NCI-H774 (cell line): ENCODE measurements around the gene PSPC1.
"Not testable (repeated sequence)": the region's sequence is repeated elsewhere in the genome, so short reads cannot be mapped to it uniquely, and the experiment has no call there.

ENCODE experiments used
- DNase-seq: peaks from one replicate; lab custom pipeline; 2025; lab: John Stamatoyannopoulos, UW

The PSPC1 gene

GRCh38 chr13:19763618-19764017 is 19.1 kb downstream of the PSPC1 start:
- no peak for DNase-seq

DNA sequence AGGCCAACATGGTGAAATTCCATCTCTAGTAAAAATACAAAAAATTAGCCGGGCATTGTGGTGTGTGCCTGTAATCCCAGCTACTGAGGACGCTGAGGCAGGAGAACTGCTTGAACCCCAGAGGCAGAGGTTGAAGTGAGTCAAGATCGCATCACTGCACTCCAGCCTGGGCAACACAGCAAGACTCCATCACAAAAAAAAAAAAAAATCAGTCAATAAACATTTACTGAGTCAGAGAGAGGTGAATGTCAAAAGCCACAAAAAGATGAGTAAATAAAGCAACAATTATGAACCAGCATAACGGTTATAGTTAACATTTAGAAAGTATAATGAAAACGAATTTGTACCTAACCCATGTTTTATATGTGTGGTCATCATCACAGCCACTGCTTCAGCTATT is 23.1 kb downstream of the PSPC1 start:
- no peak for DNase-seq

GRCh38 chr13:19742643-19743042 is 40.1 kb downstream of the PSPC1 start:
- no peak for DNase-seq

DNA sequence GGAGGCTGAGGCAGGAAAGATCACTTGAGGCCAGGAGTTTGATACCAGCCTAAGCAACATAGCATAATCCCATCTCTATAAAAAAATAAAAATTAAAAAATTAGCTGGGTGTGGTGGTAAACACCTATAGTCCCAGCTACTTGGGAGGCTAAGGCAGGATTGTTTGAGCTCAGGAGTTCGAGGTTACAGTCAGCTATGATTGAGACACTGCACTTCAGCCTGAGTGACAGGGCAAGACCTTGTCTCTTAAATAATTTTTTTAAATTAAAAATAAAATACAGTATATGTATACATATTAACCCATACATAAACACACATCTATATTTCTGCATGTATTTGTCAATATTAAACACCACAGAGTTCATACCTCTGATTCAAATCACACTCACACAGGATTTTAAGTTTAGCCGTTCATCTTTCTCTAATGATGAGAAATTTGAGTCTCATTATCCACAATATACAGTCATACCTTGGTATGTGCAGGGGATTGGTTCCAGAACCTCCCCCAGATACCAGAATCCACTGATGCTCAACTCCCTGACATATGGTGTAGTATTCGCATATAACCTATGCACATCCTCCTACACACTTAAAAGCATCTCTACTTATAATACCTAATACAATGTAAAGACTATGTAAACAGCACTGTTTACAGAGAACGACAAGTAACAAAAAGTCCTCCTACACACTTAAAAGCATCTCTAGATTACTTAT is 44.7 kb downstream of the PSPC1 start:
- DNase-seq: no peak

- no peak for DNase-seq
These were observed 56.1 kb downstream of the PSPC1 start for GRCh38 chr13:19726611-19727010.

- no peak for DNase-seq
These were observed 57.4 kb downstream of the PSPC1 start for GRCh38 chr13:19725320-19725719.

GRCh38 chr13:19720039-19720438 is 62.7 kb downstream of the PSPC1 start:
- no peak for DNase-seq

DNA sequence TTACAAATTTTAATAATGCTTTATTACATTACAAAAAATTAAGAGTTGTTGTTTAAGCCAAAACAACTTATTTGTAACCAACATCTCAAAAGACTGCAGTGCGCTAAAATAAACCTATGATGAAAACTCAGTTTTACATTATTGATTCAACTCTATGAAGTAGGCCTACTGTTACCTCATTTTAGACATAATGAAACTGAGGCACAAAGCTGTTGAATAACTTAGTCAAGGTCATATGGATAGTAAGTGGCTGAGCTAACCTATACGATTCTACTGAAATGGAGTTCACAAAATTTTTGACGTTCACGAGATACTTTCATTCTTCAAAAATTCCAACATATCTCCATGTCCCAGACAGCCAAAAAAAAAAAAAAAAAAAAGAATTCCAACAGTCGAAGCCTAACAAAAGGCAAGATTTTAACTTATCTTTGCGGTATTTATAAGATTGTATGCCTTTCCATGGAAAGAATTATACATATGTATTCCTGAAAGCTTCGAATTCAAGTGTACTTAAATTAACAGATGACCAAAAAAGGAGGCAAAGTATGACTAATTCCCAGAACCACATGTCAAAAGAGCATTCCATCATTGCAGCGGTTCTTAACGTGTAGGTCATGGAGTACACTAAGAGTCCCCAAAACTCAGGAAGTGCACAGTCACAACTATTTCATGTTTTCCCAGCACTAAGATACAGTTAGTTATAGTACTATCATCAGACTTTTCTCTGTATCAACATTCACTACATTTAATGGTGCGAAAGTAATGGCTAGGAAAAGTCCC is 69.4 kb downstream of the PSPC1 start:
- no peak for DNase-seq

- DNase-seq: not testable (repeated sequence)
These were observed 73.0 kb downstream of the PSPC1 start for GRCh38 chr13:19709782-19710181.

GRCh38 chr13:19709039-19709438 is 73.7 kb downstream of the PSPC1 start:
- DNase-seq: not testable (repeated sequence)

DNA sequence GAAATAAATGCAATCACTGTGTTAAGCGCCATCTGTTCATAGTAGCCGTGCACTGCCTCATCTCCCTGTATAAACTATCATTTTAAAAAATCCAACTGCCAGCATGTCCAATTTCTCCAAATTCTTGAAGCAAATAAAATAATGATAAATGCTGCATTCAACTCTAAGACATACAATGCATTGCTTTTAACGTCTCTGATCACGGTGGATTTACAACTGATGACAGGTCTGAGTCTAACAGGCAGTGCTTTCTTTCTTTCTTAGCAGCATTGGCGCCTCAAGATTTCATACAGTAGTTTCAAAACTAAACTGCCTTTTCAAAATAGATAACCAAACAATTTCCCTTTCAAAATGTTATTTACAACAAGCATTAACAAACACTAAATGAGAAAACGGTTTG is 78.5 kb downstream of the PSPC1 start:
- DNase-seq: not testable (repeated sequence)

- DNase-seq: not testable (repeated sequence)
These were observed 81.1 kb downstream of the PSPC1 start for GRCh38 chr13:19701619-19702018.

DNA sequence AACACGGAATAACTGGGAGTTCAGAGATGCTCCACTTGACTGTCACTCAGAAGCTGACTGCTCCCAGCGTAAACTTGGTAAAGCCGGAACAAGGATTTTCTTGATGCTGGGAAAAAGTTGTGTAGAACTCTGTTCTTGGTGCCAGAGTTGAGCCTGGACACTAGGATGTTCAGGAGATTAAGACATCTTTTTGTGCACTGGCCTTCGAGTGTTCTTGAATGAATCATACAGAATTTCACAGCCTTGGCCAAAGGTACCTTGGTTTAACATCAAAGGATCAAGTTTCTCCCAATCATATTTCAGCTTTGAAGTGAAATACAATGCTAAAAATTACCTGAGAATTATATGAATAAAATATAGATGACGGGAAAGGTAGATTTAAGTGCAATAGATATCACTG is 81.8 kb downstream of the PSPC1 start:
- DNase-seq: not testable (repeated sequence)

DNA sequence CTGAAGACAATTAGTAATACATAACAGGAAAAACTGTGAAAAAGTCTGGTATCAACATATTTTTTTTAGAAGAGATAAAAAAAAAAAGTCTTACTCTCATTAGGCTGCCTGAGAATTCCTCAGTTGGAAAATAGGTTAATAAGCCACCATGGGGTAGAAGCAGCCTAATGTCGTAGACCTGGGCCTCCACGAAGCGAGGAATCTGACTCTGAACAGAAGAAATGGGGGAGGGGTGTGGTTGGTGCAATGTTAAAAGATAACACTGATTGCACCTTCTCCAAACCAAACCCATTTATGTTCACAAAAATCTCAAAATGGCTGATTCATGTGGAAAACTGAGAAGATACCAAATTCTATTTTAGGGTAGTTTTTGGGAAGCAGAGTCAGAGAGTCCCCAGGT is 86.9 kb downstream of the PSPC1 start:
- no peak for DNase-seq

DNA sequence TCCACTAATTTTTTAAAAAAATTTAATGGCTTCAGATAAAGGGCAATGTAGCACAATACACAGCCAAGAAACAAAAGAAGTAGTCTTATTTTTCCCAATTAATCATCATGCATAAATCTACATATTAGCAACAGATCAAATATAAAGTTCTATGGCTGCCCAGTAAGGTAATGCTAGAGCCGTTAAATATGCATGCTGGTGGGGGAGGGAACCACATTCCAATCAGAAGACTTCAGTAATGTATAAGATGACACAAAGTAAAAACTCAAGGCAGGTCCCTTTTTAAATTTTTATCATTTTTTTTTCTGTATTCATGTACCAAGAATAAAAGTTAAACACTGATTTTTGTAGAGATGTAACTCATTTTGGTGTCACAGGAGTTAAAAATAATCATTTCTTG is 87.3 kb downstream of the PSPC1 start:
- no peak for DNase-seq

GRCh38 chr13:19691447-19691846 is 91.3 kb downstream of the PSPC1 start:
- DNase-seq: not testable (repeated sequence)

GRCh38 chr13:19685437-19685836 is 97.3 kb downstream of the PSPC1 start:
- DNase-seq: no peak

GRCh38 chr13:19685034-19685433 is 97.7 kb downstream of the PSPC1 start:
- DNase-seq: no peak

- DNase-seq: no peak
These were observed 101.2 kb downstream of the PSPC1 start for GRCh38 chr13:19681517-19681916.

GRCh38 chr13:19680751-19681150 is 102.0 kb downstream of the PSPC1 start:
- DNase-seq: no peak

DNA sequence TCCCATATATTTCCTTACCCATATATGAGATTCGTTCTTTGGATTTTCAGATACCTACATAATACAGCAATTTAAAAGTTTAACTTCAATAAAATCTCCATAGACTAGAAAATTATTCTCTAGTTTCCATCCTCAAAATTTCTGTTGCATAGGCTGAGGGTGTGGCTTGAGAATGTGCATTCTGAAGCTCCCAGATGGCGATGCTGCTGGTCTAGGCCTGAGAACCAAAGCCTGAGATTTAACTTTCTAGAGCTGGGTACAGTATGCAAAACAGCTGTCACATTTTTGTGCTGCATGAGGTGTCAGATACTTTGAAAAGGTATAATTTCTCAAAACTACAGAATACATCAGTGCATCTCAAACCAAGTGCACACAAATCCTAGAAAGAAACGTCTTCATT is 106.6 kb downstream of the PSPC1 start:
- DNase-seq: no peak

DNA sequence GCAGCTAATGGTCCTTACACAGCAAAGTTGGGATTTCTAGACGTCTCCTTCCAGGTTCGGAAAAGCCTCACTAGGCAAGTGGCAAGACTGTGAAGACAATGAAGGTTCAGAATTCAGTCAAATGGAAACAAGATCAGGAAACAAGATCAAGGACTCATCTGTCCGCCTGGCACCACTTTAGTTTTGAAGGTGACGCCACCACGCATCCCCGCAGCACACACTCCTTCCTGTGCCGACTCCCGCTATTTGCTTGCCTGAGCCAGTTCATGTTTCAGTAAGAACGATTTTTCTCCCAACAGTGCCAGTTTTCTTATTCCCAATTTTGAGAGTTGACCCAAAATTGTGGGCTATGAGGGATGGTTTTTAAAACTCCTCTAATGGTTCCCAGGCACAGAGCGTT is 107.8 kb downstream of the PSPC1 start:
- no peak for DNase-seq
